IMR-90 (cell line): ENCODE data around the gene TMC1. TPM values are rescaled to one million over a fixed set of nuclear protein-coding genes. Genes with fewer than 3 reads are reported as not detected.

ENCODE experiments used
- ATAC-seq: fragments of 200-7000 bp; cut with Tn5 transposase; 2 replicates; pipeline ENCODE4 v1.9.1; 2020; ENCODE audit warnings: low read depth, mild to moderate bottlenecking, moderate library complexity
- BruUV-seq: library from RNA; stranded (reverse); fragments of 400-500 nt; replicated peaks from 2 replicates; lab custom pipeline; 2021; lab: Mats Ljungman, UMichigan
- CTCF ChIA-PET: fragments of 300-600 bp; formaldehyde crosslinking; extraction: SDS; loops from one replicate; lab custom pipeline; 2021; ENCODE audit warnings: antibody characterized with exemption; lab: Yijun Ruan, JAX
- POLR2A ChIA-PET: fragments of 300-600 bp; sonication (Branson Sonifier 250); formaldehyde crosslinking; loops from one replicate; lab custom pipeline; 2022; ENCODE audit warnings: antibody characterized with exemption; ENCODE audit not compliant: unreplicated experiment; lab: Charles Lee
- DNase-seq: peaks from one replicate; pipeline ENCODE4 v3.0.0; 2013
- H2AFZ ChIP-seq: replicated peaks from 2 replicates; pipeline ENCODE3; 2013; ENCODE audit warnings: low read length, mild to moderate bottlenecking; ENCODE audit not compliant: poor library complexity
- H2AK5ac ChIP-seq: 2 replicates; pipeline ENCODE4 v1.6.1; 2013; ENCODE audit warnings: low read depth, low read length, inconsistent platforms
- H2AK9ac ChIP-seq: replicated peaks from 2 replicates; pipeline ENCODE3; 2013; ENCODE audit warnings: mild to moderate bottlenecking, low read depth, low read length, moderate library complexity; ENCODE audit not compliant: poor library complexity
- H2BK120ac ChIP-seq: 2 replicates; pipeline ENCODE4 v1.6.1; 2013; ENCODE audit warnings: low read depth, low read length, inconsistent platforms
- H2BK15ac ChIP-seq: 3 replicates; pipeline ENCODE4 v1.6.1; 2013; ENCODE audit warnings: low read depth, low read length, inconsistent platforms
- H2BK20ac ChIP-seq: 2 replicates; pipeline ENCODE4 v1.6.1; 2013; ENCODE audit warnings: low read depth, mild to moderate bottlenecking, inconsistent platforms, low read length, moderate library complexity
- H2BK5ac ChIP-seq: 2 replicates; pipeline ENCODE4 v1.6.1; 2013; ENCODE audit warnings: mild to moderate bottlenecking, low read depth, low read length, inconsistent platforms; ENCODE audit not compliant: poor library complexity, severe bottlenecking
- H3K14ac ChIP-seq: replicated peaks from 2 replicates; pipeline ENCODE4 v1.6.1; 2013; ENCODE audit warnings: low read depth, low read length, inconsistent platforms
- H3K18ac ChIP-seq: 2 replicates; pipeline ENCODE4 v1.6.1; 2013; ENCODE audit warnings: low read depth, low read length, control low read depth
- H3K23ac ChIP-seq: 2 replicates; pipeline ENCODE4 v1.6.1; 2013; ENCODE audit warnings: low read depth, low read length, inconsistent platforms
- H3K27ac ChIP-seq: 2 replicates; pipeline ENCODE4 v1.5.1; 2013; ENCODE audit warnings: mild to moderate bottlenecking, control low read depth, low read length; ENCODE audit not compliant: insufficient read depth
- H3K27me3 ChIP-seq: 2 replicates; pipeline ENCODE4 v1.6.1; 2013; ENCODE audit warnings: low read length; ENCODE audit not compliant: control insufficient read depth, insufficient read depth
- H3K36me3 ChIP-seq: 2 replicates; pipeline ENCODE4 v1.6.1; 2013; ENCODE audit warnings: low read length, mixed read lengths; ENCODE audit not compliant: control insufficient read depth, insufficient read depth
- H3K4ac ChIP-seq: 2 replicates; pipeline ENCODE4 v1.6.1; 2013; ENCODE audit warnings: low read depth, low read length, inconsistent platforms
- H3K4me1 ChIP-seq: 2 replicates; pipeline ENCODE4 v1.6.1; 2013; ENCODE audit warnings: low read length, mixed read lengths; ENCODE audit not compliant: control insufficient read depth, insufficient read depth
- H3K4me2 ChIP-seq: 2 replicates; pipeline ENCODE4 v1.6.1; 2013; ENCODE audit warnings: low read depth, mild to moderate bottlenecking, control low read depth, low read length, moderate library complexity
- H3K4me3 ChIP-seq: 2 replicates; pipeline ENCODE4 v1.5.1; 2013; ENCODE audit warnings: low read depth, mild to moderate bottlenecking, control low read depth, low read length, moderate library complexity; ENCODE audit not compliant: insufficient read depth
- H3K56ac ChIP-seq: 2 replicates; pipeline ENCODE4 v1.6.1; 2013; ENCODE audit warnings: low read length, inconsistent platforms; ENCODE audit not compliant: insufficient read depth; ENCODE audit errors: extremely low read depth
- H3K79me1 ChIP-seq, 2 experiments: 2 replicates each; pipeline ENCODE4 v1.6.1; 2013; ENCODE audit warnings: low read length in 2 of 2, inconsistent platforms in 1 of 2, low read depth in 1 of 2
- H3K9ac ChIP-seq: 2 replicates; pipeline ENCODE4 v1.6.1; 2013; ENCODE audit warnings: low read depth, low read length, control low read depth
- H3K9me1 ChIP-seq: 2 replicates; pipeline ENCODE4 v1.6.1; 2013; ENCODE audit warnings: low read length, inconsistent platforms; ENCODE audit not compliant: insufficient read depth
- H3K9me3 ChIP-seq: 2 replicates; pipeline ENCODE4 v1.6.1; 2013; ENCODE audit warnings: low read length; ENCODE audit not compliant: control insufficient read depth, insufficient read depth
- H4K20me1 ChIP-seq: 2 replicates; pipeline ENCODE4 v1.6.1; 2013; ENCODE audit warnings: low read length, inconsistent platforms; ENCODE audit not compliant: insufficient read depth
- H4K5ac ChIP-seq: 2 replicates; pipeline ENCODE4 v1.6.1; 2013; ENCODE audit warnings: mild to moderate bottlenecking, low read depth, low read length, control low read depth
- H4K8ac ChIP-seq, 2 experiments: 2 replicates each; pipeline ENCODE4 v1.6.1; 2013; ENCODE audit warnings: low read depth in 2 of 2, low read length in 2 of 2, control low read depth in 1 of 2, inconsistent platforms in 1 of 2
- H4K91ac ChIP-seq: 2 replicates; pipeline ENCODE4 v1.6.1; 2013; ENCODE audit warnings: low read depth, low read length, inconsistent platforms; ENCODE audit not compliant: insufficient read depth
- BHLHE40 ChIP-seq: fragments of 150-350 bp; IDR thresholded peaks from 2 replicates; pipeline ENCODE4 v1.6.1; 2016; ENCODE audit warnings: mild to moderate bottlenecking, low read depth, low read length
- CEBPB ChIP-seq: IDR thresholded peaks from 2 replicates; pipeline ENCODE4 v1.6.1; 2012; ENCODE audit warnings: low read depth, low read length, improper control_type of control experiment
- CHD1 ChIP-seq: IDR thresholded peaks from 2 replicates; pipeline ENCODE4 v1.6.1; 2012; ENCODE audit warnings: low read depth, low read length, improper control_type of control experiment
- MAFK ChIP-seq: IDR thresholded peaks from 2 replicates; pipeline ENCODE4 v1.6.1; 2012; ENCODE audit warnings: low read depth, low read length, improper control_type of control experiment
- MAZ ChIP-seq: IDR thresholded peaks from 2 replicates; pipeline ENCODE4 v1.6.1; 2012; ENCODE audit warnings: low read depth, mild to moderate bottlenecking, low read length, improper control_type of control experiment, moderate library complexity, borderline replicate concordance
- MXI1 ChIP-seq: IDR thresholded peaks from 2 replicates; pipeline ENCODE4 v1.6.1; 2012; ENCODE audit warnings: low read depth, mild to moderate bottlenecking, low read length, moderate library complexity, borderline replicate concordance
- NFE2L2 ChIP-seq: fragments of 150-350 bp; IDR thresholded peaks from 2 replicates; pipeline ENCODE4 v1.6.1; 2016; ENCODE audit warnings: low read depth, mild to moderate bottlenecking, low read length
- POLR2A ChIP-seq: IDR thresholded peaks from 2 replicates; pipeline ENCODE4 v1.6.1; 2012; ENCODE audit warnings: mild to moderate bottlenecking, low read depth, low read length
- RAD21 ChIP-seq: IDR thresholded peaks from 2 replicates; pipeline ENCODE4 v1.6.1; 2012; ENCODE audit warnings: low read length, improper control_type of control experiment
- RCOR1 ChIP-seq: IDR thresholded peaks from 2 replicates; pipeline ENCODE4 v1.6.1; 2012; ENCODE audit warnings: mild to moderate bottlenecking, low read length, improper control_type of control experiment; ENCODE audit not compliant: insufficient replicate concordance
- RFX5 ChIP-seq: IDR thresholded peaks from 2 replicates; pipeline ENCODE4 v1.8.0; 2012; ENCODE audit warnings: low read depth, mild to moderate bottlenecking, low read length, moderate library complexity
- WGBS, 2 experiments: methylation state at CpG; one replicate each; pipeline versions ENCODE4 v1.1.5 to v1.1.7; 2013; ENCODE audit warnings: missing lambda C conversion rate in 2 of 2; ENCODE audit not compliant: insufficient read length in 1 of 2; ENCODE audit errors: extremely low coverage in 2 of 2; 5-methylcytosine and 5-hydroxymethylcytosine counted together
- dilution Hi-C: fragments of 300-500 bp; cut with HindIII; formaldehyde crosslinking; loops from one replicate; pipeline ENCODE4 v1.14.3; 2018; ENCODE audit warnings: low sequenced_read_pairs; ENCODE audit not compliant: unreplicated experiment
- in situ Hi-C: fragments of 300-500 bp; cut with MboI; formaldehyde crosslinking; loops from 3 replicates; pipeline ENCODE4 v1.14.3; 2019; ENCODE audit warnings: low sequenced_read_pairs, inconsistent platforms, mixed read lengths
- intact Hi-C: fragments of 100-400 bp; cut with micrococcal nuclease; formaldehyde crosslinking; loops from 2 replicates; pipeline ENCODE4 v1.10.0; 2022
- polyA plus RNA-seq, 3 experiments: library from polyadenylated mRNA; depleted of rRNA; stranded (reverse); fragments of >200 nt; gene quantifications; 2 replicates each; pipeline ENCODE4 v1.2.3, GENCODE V29; 2012; ENCODE audit warnings: low replicate concordance in 1 of 3
- total RNA-seq: library from RNA; depleted of rRNA; stranded (reverse); fragments of >200 nt; gene quantifications from 2 replicates; pipeline ENCODE4 v1.2.3, GENCODE V29; 2012
- TF ChIP-seq, protein P1 (sequence below): conservative IDR thresholded peaks from 2 replicates; pipeline ENCODE4 v1.5.1; 2012; ENCODE audit warnings: mild to moderate bottlenecking, low read depth, low read length, improper control_type of control experiment
- TF ChIP-seq, protein P2 (sequence below): fragments of 150-350 bp; IDR thresholded peaks from 2 replicates; pipeline ENCODE4 v1.6.1; 2016; ENCODE audit warnings: low read depth, mild to moderate bottlenecking, low read length, moderate library complexity, borderline replicate concordance
- TF ChIP-seq, protein P3 (sequence below): fragments of 150-350 bp; IDR thresholded peaks from 2 replicates; pipeline ENCODE4 v1.6.1; 2017; ENCODE audit warnings: mild to moderate bottlenecking, antibody characterized with exemption, low read length, low read depth

The TMC1 gene
- total and polyA plus RNA-seq, 2 of the 4 experiments (the other 2 are of a cell fraction) = not detected

DNA sequence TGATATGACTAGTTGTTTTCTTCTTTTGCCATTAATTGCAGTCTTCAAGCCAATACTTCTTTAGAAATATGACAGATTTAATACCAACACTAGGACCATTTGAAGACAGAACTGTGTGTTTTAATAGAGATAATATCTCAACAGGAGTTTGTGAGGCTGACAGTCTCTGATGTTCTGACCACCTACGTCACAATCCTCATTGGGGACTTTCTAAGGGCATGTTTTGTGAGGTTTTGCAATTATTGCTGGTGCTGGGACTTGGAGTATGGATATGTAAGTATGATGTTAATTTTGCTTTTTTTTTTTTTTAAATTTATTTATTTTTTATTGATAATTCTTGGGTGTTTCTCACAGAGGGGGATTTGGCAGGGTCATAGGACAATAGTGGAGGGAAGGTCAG lies 283.8 kb downstream of the TMC1 start:
- H3K9ac ChIP-seq = no peak overlapping the region
- in situ Hi-C loops (no loop called here), intact Hi-C loops (no loop called here), dilution Hi-C loops (no loop called here)
- ATAC-seq (no peak), DNase-seq (no peak)
- H3K9me1 ChIP-seq = no peaks in the 10 kb centered on the region
- H4K8ac ChIP-seq = no peak overlapping the region
- H3K4me3 ChIP-seq = no peak overlapping the region
- CTCF ChIA-PET = no interaction called here
- no peaks in the 10 kb centered on the region for H3K36me3 ChIP-seq
- H2BK20ac ChIP-seq = no peak overlapping the region
- no peak for TF ChIP-seq CEBPB
- TF ChIP-seq, protein P1, sequence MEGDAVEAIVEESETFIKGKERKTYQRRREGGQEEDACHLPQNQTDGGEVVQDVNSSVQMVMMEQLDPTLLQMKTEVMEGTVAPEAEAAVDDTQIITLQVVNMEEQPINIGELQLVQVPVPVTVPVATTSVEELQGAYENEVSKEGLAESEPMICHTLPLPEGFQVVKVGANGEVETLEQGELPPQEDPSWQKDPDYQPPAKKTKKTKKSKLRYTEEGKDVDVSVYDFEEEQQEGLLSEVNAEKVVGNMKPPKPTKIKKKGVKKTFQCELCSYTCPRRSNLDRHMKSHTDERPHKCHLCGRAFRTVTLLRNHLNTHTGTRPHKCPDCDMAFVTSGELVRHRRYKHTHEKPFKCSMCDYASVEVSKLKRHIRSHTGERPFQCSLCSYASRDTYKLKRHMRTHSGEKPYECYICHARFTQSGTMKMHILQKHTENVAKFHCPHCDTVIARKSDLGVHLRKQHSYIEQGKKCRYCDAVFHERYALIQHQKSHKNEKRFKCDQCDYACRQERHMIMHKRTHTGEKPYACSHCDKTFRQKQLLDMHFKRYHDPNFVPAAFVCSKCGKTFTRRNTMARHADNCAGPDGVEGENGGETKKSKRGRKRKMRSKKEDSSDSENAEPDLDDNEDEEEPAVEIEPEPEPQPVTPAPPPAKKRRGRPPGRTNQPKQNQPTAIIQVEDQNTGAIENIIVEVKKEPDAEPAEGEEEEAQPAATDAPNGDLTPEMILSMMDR = no peak
- no peak for TF ChIP-seq RFX5
- TF ChIP-seq NFE2L2 = no peak
- TF ChIP-seq BHLHE40 = no peak
- no peak for TF ChIP-seq POLR2A
- no peak for TF ChIP-seq RCOR1
- TF ChIP-seq, protein P2, sequence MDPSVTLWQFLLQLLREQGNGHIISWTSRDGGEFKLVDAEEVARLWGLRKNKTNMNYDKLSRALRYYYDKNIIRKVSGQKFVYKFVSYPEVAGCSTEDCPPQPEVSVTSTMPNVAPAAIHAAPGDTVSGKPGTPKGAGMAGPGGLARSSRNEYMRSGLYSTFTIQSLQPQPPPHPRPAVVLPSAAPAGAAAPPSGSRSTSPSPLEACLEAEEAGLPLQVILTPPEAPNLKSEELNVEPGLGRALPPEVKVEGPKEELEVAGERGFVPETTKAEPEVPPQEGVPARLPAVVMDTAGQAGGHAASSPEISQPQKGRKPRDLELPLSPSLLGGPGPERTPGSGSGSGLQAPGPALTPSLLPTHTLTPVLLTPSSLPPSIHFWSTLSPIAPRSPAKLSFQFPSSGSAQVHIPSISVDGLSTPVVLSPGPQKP = no peak
- no peak for TF ChIP-seq MAFK
- no peak for TF ChIP-seq CHD1
- no peak for TF ChIP-seq MAZ
- TF ChIP-seq, protein P3, sequence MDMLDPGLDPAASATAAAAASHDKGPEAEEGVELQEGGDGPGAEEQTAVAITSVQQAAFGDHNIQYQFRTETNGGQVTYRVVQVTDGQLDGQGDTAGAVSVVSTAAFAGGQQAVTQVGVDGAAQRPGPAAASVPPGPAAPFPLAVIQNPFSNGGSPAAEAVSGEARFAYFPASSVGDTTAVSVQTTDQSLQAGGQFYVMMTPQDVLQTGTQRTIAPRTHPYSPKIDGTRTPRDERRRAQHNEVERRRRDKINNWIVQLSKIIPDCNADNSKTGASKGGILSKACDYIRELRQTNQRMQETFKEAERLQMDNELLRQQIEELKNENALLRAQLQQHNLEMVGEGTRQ = no peak
- no peak for TF ChIP-seq RAD21
- no peak for TF ChIP-seq MXI1
- WGBS, 2 experiments = no CpG with 5 or more reads among the region's 1 CpG
- no peak overlapping the region for H3K27ac ChIP-seq
- H4K5ac ChIP-seq = no peak overlapping the region
- H2BK120ac ChIP-seq = no peak overlapping the region
- no peak overlapping the region for H2BK5ac ChIP-seq
- H2AFZ ChIP-seq = no peak overlapping the region
- no peaks in the 10 kb centered on the region for H3K27me3 ChIP-seq
- BruUV-seq = no TSS peak
- H2AK5ac ChIP-seq = no peak overlapping the region
- H3K56ac ChIP-seq = no peak overlapping the region
- H3K4me2 ChIP-seq = no peak overlapping the region
- no peak overlapping the region for H3K4ac ChIP-seq
- POLR2A ChIA-PET = no interaction called here
- H4K20me1 ChIP-seq = no peaks in the 10 kb centered on the region
- H3K14ac ChIP-seq = no peak overlapping the region
- H3K4me1 ChIP-seq = no peaks in the 10 kb centered on the region
- H2AK9ac ChIP-seq = no peak overlapping the region
- no peak overlapping the region for H2BK15ac ChIP-seq
- no peak overlapping the region for H4K91ac ChIP-seq
- H3K23ac ChIP-seq = no peak overlapping the region
- H3K79me1 ChIP-seq = no peaks in the 10 kb centered on the region
- no peaks in the 10 kb centered on the region for H3K9me3 ChIP-seq
- H3K18ac ChIP-seq = no peak overlapping the region
